Smooth muscle cell (in vitro differentiated cells): Measurements from ENCODE around the gene PPIC. TPM values are rescaled to one million over a fixed set of nuclear protein-coding genes. Genes with fewer than 3 reads are reported as not detected.

ENCODE experiments used
- DNase-seq: peaks from one replicate; lab custom pipeline; 2025; ENCODE audit not compliant: unreplicated experiment; lab: John Stamatoyannopoulos, UW
- H2AFZ ChIP-seq: fragments of 200-600 bp; sonication (generic); 2 replicates; pipeline ENCODE4 v1.6.0; 2016; ENCODE audit warnings: antibody characterized with exemption, low read depth, mild to moderate bottlenecking
- H3F3A ChIP-seq: fragments of 200-600 bp; sonication (generic); 2 replicates; pipeline ENCODE4 v1.6.0; 2017; ENCODE audit warnings: antibody characterized with exemption, low read depth
- H3K27ac ChIP-seq: fragments of 200-600 bp; sonication (generic); 2 replicates; pipeline ENCODE4 v1.5.1; 2016; ENCODE audit warnings: low read depth, mild to moderate bottlenecking
- H3K27me3 ChIP-seq: fragments of 200-600 bp; sonication (generic); 2 replicates; pipeline ENCODE4 v1.6.1; 2016; ENCODE audit warnings: low read depth, mild to moderate bottlenecking
- H3K36me3 ChIP-seq: fragments of 200-600 bp; sonication (generic); 2 replicates; pipeline ENCODE4 v1.5.1; 2016; ENCODE audit warnings: low read depth
- H3K4me1 ChIP-seq: fragments of 200-600 bp; sonication (generic); 2 replicates; pipeline ENCODE4 v1.5.1; 2016; ENCODE audit warnings: low read depth
- H3K4me2 ChIP-seq: fragments of 200-600 bp; sonication (generic); 2 replicates; pipeline ENCODE4 v1.6.0; 2016; ENCODE audit warnings: mild to moderate bottlenecking
- H3K4me3 ChIP-seq: fragments of 200-600 bp; sonication (generic); 2 replicates; pipeline ENCODE4 v1.5.1; 2016; ENCODE audit warnings: mild to moderate bottlenecking
- H3K79me2 ChIP-seq: fragments of 200-600 bp; sonication (generic); 2 replicates; pipeline ENCODE4 v1.6.0; 2016; ENCODE audit warnings: low read depth, mild to moderate bottlenecking
- H3K9ac ChIP-seq: fragments of 200-600 bp; sonication (generic); 2 replicates; pipeline ENCODE4 v1.6.0; 2016; ENCODE audit warnings: low read depth
- H3K9me3 ChIP-seq: fragments of 200-600 bp; sonication (generic); replicated peaks from 2 replicates; pipeline ENCODE4 v1.5.1; 2016; ENCODE audit warnings: low read depth
- H4K20me1 ChIP-seq: fragments of 200-600 bp; sonication (generic); 2 replicates; pipeline ENCODE4 v1.6.0; 2016; ENCODE audit warnings: low read depth
- WGBS: methylation state at CpG from one replicate; pipeline ENCODE4 v1.1.7; 2016; ENCODE audit warnings: low lambda C conversion rate; 5-methylcytosine and 5-hydroxymethylcytosine counted together
- polyA plus RNA-seq: library from polyadenylated mRNA; unstranded; fragments of >200 nt; fragmentation: Nextera tagmentation; extraction: Ambion mirVana; gene quantifications from 2 replicates; pipeline ENCODE4 v1.2.1, GENCODE V29; 2016
- total RNA-seq: library from RNA; depleted of rRNA; stranded (reverse); fragments of >200 nt; gene quantifications from 2 replicates; pipeline ENCODE4 v1.2.3, GENCODE V29; 2014
- TF ChIP-seq, protein P1 (sequence below): fragments of 200-600 bp; sonication (generic); IDR thresholded peaks from 2 replicates; pipeline ENCODE4 v1.5.1; 2017; ENCODE audit warnings: borderline replicate concordance, mild to moderate bottlenecking, antibody characterized with exemption; ENCODE audit not compliant: insufficient read depth, poor library complexity, severe bottlenecking

Gene PPIC
- total and polyA plus RNA-seq, 2 experiments from 2014 or later = 119 to 331 TPM

DNA sequence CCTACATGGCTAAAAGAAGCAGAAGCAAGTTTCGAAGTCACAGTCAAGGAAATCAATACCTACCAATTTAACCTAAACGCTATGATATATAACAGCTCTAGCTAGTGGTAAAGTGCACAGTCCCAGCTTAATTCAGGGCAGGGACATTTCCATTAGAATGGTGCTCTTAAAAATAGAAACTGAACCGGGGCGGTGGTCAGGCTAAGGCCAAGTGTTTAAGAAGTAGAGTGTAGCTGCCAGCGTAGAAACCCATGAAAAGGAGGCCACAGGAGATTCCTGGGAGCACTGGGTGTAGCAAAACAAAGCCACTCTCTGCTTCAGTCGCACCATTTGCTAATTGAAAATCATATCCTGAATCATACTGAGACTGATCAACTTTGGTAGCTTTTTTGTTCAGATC lies 28.8 kb downstream of the PPIC start:
- 97% methylated on average over 6 of the region's 6 CpGs for WGBS
- Histone ChIP-seq H3K9ac (no peak overlapping the region), H3F3A (no peaks in the 10 kb centered on the region), H3K4me1 (no peaks in the 10 kb centered on the region), H3K27ac (no peak overlapping the region), H3K4me2 (no peak overlapping the region), H3K79me2 (no peaks in the 10 kb centered on the region), H2AFZ (no peak overlapping the region), H4K20me1 (no peaks in the 10 kb centered on the region), H3K36me3 (no peaks in the 10 kb centered on the region), H3K4me3 (no peak overlapping the region), H3K27me3 (no peaks in the 10 kb centered on the region), H3K9me3 (no peaks in the 10 kb centered on the region)
- no peak for DNase-seq
- TF ChIP-seq, protein P1, sequence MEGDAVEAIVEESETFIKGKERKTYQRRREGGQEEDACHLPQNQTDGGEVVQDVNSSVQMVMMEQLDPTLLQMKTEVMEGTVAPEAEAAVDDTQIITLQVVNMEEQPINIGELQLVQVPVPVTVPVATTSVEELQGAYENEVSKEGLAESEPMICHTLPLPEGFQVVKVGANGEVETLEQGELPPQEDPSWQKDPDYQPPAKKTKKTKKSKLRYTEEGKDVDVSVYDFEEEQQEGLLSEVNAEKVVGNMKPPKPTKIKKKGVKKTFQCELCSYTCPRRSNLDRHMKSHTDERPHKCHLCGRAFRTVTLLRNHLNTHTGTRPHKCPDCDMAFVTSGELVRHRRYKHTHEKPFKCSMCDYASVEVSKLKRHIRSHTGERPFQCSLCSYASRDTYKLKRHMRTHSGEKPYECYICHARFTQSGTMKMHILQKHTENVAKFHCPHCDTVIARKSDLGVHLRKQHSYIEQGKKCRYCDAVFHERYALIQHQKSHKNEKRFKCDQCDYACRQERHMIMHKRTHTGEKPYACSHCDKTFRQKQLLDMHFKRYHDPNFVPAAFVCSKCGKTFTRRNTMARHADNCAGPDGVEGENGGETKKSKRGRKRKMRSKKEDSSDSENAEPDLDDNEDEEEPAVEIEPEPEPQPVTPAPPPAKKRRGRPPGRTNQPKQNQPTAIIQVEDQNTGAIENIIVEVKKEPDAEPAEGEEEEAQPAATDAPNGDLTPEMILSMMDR = no peak

DNA sequence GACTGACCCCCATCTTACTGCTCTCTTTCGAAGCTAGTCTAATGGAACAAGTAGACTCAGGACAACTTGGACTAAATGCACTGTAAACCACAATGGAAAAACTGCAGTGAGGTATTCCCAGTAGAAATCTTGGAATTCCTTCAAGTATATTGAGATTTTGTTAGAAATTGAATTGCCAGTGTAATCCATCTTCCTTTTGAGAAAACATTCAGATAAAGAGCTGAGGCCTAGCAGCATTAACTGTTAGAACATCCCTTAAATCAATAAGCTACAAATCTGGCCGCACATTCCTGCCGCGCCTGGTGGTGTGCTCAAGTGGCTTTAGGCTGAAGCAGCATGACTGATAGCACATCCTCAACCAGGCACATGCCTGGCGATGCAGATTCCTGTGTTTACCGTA lies 29.3 kb downstream of the PPIC start:
- H3K9ac ChIP-seq = no peak overlapping the region
- H3K79me2 ChIP-seq = no peaks in the 10 kb centered on the region
- H4K20me1 ChIP-seq = no peaks in the 10 kb centered on the region
- H3K36me3 ChIP-seq = no peaks in the 10 kb centered on the region
- WGBS = 52% methylated on average over 6 of the region's 6 CpGs
- H3K27me3 ChIP-seq = no peaks in the 10 kb centered on the region
- H2AFZ ChIP-seq = no peak overlapping the region
- no peak for DNase-seq
- no peak overlapping the region for H3K27ac ChIP-seq
- no peak overlapping the region for H3K4me2 ChIP-seq
- H3K4me1 ChIP-seq = no peaks in the 10 kb centered on the region
- H3K4me3 ChIP-seq = no peak overlapping the region
- TF ChIP-seq, protein P1 = no peak
- H3K9me3 ChIP-seq = no peaks in the 10 kb centered on the region
- no peaks in the 10 kb centered on the region for H3F3A ChIP-seq

DNA sequence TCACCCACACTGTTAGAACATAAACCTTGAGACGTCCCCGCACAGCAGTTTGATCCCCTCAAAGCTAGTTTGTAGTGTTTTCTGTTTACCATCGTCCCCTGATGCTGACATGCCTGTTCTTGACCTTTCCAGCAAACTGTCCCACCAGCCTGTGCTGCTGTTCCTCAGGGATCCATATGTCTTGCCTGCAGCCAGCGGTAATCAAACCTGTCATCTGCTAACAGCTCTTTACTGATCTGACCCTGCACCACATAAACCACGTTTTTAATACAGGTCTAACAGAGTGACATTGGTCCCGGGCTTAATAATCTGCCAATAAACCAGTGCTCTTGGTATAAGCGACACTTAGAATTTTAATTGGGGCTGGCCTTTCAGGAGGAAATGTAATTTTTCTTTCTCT lies 34.7 kb downstream of the PPIC start:
- no peak for DNase-seq
- Histone ChIP-seq H3K9ac (no peak overlapping the region), H3K4me2 (no peak overlapping the region), H3K4me1 (no peaks in the 10 kb centered on the region), H3K27me3 (no peaks in the 10 kb centered on the region), H3K9me3 (no peaks in the 10 kb centered on the region), H3K36me3 (no peaks in the 10 kb centered on the region), H3K4me3 (no peak overlapping the region), H4K20me1 (no peaks in the 10 kb centered on the region), H3K27ac (no peak overlapping the region), H3F3A (no peaks in the 10 kb centered on the region), H3K79me2 (no peaks in the 10 kb centered on the region), H2AFZ (no peak overlapping the region)
- 80% methylated on average over 7 of the region's 7 CpGs for WGBS
- TF ChIP-seq, protein P1 = no peak

DNA sequence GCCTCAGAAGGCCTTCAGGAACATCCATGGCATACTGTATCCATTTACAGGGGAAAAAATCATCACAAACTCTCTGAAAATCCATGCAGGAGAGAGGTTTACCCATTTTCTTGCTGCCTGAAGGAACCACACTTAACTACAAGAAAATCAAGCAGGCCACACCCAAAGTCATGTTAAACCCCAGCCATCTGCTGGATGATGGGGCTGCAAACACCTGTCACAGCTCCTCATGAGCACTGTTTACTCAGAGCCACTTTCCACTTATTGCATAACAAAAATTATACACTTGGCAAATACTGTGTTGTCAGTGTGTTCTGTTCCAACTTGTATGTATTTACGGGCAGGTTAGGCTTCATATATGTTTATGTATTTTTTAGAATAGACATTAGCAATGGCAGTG lies 35.8 kb downstream of the PPIC start:
- TF ChIP-seq, protein P1 = no peak
- no peaks in the 10 kb centered on the region for H3F3A ChIP-seq
- no peak overlapping the region for H3K4me3 ChIP-seq
- no peak overlapping the region for H3K27ac ChIP-seq
- WGBS = 100% methylated on average over 1 of the region's 1 CpG
- no peak overlapping the region for H3K4me2 ChIP-seq
- no peaks in the 10 kb centered on the region for H3K79me2 ChIP-seq
- H4K20me1 ChIP-seq = no peaks in the 10 kb centered on the region
- H3K9ac ChIP-seq = no peak overlapping the region
- H3K27me3 ChIP-seq = no peaks in the 10 kb centered on the region
- DNase-seq = no peak
- H3K36me3 ChIP-seq = no peaks in the 10 kb centered on the region
- no peaks in the 10 kb centered on the region for H3K9me3 ChIP-seq
- H2AFZ ChIP-seq = no peak overlapping the region
- H3K4me1 ChIP-seq = no peaks in the 10 kb centered on the region
